Ovary (tissue), 9 donors: ENCODE data around the gene RASA2. TPM values are rescaled to one million over a fixed set of nuclear protein-coding genes. Genes with fewer than 3 reads are reported as not detected.

Experiments used
- DNase-seq, 5 donors: peaks; one replicate each; pipeline ENCODE4 v3.0.0-alpha.2; 2019 to 2020
- H3K27ac ChIP-seq, 2 donors: fragments of 200-600 bp; one replicate each; pipeline versions ENCODE4 v1.5.1 to v1.8.0; 2019 to 2022
- H3K27me3 ChIP-seq: fragments of 200-600 bp; one replicate; pipeline ENCODE4 v1.8.0; 2022
- H3K36me3 ChIP-seq: fragments of 200-600 bp; sonication (generic); one replicate; pipeline ENCODE4 v1.5.1; 2019
- H3K4me1 ChIP-seq: one replicate; pipeline ENCODE4 v1.8.1; 2013; ENCODE audit warnings: mild to moderate bottlenecking, moderate library complexity; ENCODE audit not compliant: insufficient read depth
- H3K4me3 ChIP-seq: fragments of 200-600 bp; sonication (generic); one replicate; pipeline ENCODE4 v1.5.1; 2017
- H3K9me3 ChIP-seq, 2 donors: fragments of 200-600 bp in 1 of 2; sonication (generic) in 1 of 2; one replicate each; pipeline versions ENCODE4 v1.5.1 to v1.8.1; 2013 to 2019; ENCODE audit warnings: mild to moderate bottlenecking in 1 of 2, moderate library complexity in 1 of 2
- EP300 ChIP-seq: sonication (generic); formaldehyde crosslinking; IDR thresholded peaks from one replicate; pipeline ENCODE4 v1.6.1; 2017; ENCODE audit warnings: antibody characterized with exemption
- POLR2A ChIP-seq: fragments of 450-650 bp; IDR thresholded peaks from one replicate; pipeline ENCODE4 v1.6.1; 2017; ENCODE audit warnings: antibody characterized with exemption, mild to moderate bottlenecking, moderate library complexity
- WGBS, 3 donors: extraction: QIAGEN DNeasy Blood & Tissue Kit in 1 of 3; methylation state at CpG; one replicate each; pipeline versions ENCODE4 v1.1.5 to v1.1.7; 2013 to 2017; 5-methylcytosine and 5-hydroxymethylcytosine counted together
- intact Hi-C, 4 donors: fragments of 100-400 bp; cut with DNase I; formaldehyde crosslinking; loops; one replicate each; pipeline versions ENCODE4 v1.11.0 to v1.15.1; 2022 to 2023
- polyA plus RNA-seq, 2 donors: library from polyadenylated mRNA; stranded (reverse); fragments of 200-250 nt in 1 of 2; fragments of 350-450 nt in 1 of 2; fragmentation: Illumina TruSeq in 1 of 2; extraction: RNeasy Lipid Tissue Mini Kit (QIAGEN cat#74804) in 1 of 2; gene quantifications; one replicate each; pipeline ENCODE4 v1.2.3, GENCODE V29; 2013 to 2014
- total RNA-seq, 7 donors: library from RNA; depleted of rRNA in 2 of 7; stranded (reverse); fragments of >200 nt in 2 of 7; fragmentation: NEBNext Ultra II Directional in 3 of 7; extraction: Animal tissue kit (Norgen Biotek cat#: 25700) in 3 of 7; gene quantifications; one replicate each; pipeline versions ENCODE4 v1.1.0 to v1.2.4, GENCODE V29; 2016 to 2023
- TF ChIP-seq, protein P1 (sequence below), 3 donors: fragments of 450-650 bp in 2 of 3; fragments of 200-600 bp in 1 of 3; IDR thresholded peaks; one replicate each; pipeline versions ENCODE4 v1.5.1 to v1.8.0; 2016 to 2022; ENCODE audit warnings: antibody characterized with exemption in 3 of 3, mild to moderate bottlenecking in 1 of 3
- donor health status: DM: no; HTN: no; CAD: no; lungs with moderate emphysema.
- donor health status: DM: no; HTN: no; CAD: no.
- donor health status: Bipolar disorder and iron deficiency.
- donor health status: DM: yes; HTN: yes; CAD: no.
- donor health status: DM: no; HTN: no; CAD: no.
- donor health status: DM: yes; HTN: yes; CAD: no.

The RASA2 gene
- total and polyA plus RNA-seq, 9 donors: 6.9 to 28.1 (median 17.6) TPM

DNA sequence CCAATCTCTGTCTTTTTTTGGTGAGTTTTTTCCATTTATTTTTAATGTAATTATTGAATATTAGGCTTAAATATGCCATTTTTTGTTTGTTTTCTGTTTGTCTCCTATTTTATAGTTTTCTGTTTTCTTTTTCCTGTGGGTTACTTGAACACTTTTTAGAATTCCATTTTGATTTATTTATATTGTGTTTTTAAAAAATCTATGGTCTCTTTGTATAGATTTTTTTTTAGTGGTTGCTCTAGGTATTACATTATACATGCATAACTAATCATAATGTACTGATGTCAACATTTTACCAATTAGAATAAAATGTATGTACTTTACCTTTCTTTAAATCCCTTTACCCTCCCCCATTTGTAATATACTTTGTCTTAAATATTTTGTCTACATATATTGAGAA is 56.2 kb downstream of the RASA2 start:
- Histone ChIP-seq H3K36me3 (no peaks in the 10 kb centered on the region), H3K4me1 (peaks cover 2% of the 10 kb centered on the region), H3K9me3 (no peaks in the 10 kb centered on the region), H3K4me3 (no peak overlapping the region), H3K27me3 (no peaks in the 10 kb centered on the region), H3K27ac (no peak overlapping the region)
- DNase-seq: no peak
- TF ChIP-seq POLR2A (no peak), EP300 (no peak)
- TF ChIP-seq, protein P1, sequence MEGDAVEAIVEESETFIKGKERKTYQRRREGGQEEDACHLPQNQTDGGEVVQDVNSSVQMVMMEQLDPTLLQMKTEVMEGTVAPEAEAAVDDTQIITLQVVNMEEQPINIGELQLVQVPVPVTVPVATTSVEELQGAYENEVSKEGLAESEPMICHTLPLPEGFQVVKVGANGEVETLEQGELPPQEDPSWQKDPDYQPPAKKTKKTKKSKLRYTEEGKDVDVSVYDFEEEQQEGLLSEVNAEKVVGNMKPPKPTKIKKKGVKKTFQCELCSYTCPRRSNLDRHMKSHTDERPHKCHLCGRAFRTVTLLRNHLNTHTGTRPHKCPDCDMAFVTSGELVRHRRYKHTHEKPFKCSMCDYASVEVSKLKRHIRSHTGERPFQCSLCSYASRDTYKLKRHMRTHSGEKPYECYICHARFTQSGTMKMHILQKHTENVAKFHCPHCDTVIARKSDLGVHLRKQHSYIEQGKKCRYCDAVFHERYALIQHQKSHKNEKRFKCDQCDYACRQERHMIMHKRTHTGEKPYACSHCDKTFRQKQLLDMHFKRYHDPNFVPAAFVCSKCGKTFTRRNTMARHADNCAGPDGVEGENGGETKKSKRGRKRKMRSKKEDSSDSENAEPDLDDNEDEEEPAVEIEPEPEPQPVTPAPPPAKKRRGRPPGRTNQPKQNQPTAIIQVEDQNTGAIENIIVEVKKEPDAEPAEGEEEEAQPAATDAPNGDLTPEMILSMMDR (IDR thresholded peaks at IDR 0.05): no peak
- intact Hi-C loops: no loop called here

DNA sequence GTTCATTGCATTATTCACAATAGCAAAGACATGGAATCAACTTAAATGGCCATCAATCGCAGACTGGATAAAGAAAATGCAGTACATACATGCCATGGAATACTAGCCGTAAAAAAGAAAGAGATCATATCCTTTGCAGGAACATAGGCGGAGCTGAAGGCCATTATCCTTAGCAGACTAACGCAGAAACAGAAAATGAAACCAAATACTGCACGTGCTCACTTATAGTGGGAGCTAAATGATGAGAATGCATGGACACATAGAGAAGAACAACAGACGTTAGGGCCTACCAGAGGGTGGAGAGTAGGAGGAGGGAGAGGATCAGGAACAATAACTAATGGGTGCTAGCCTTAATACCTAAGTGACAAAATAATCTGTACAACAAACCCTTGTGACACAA is 57.9 kb downstream of the RASA2 start:
- Histone ChIP-seq H3K4me3 (no peak overlapping the region), H3K27me3 (no peaks in the 10 kb centered on the region), H3K27ac (no peak overlapping the region), H3K4me1 (no peaks in the 10 kb centered on the region), H3K9me3 (no peaks in the 10 kb centered on the region), H3K36me3 (no peaks in the 10 kb centered on the region)
- no peak for DNase-seq
- no peak for TF ChIP-seq EP300
- TF ChIP-seq, protein P1 (IDR thresholded peaks at IDR 0.05): no peak
- TF ChIP-seq POLR2A: no peak
- 86 to 91% (median 87%) methylated on average over 6 of the region's 6 CpGs for WGBS, 3 donors
- intact Hi-C loops: no loop called here

DNA sequence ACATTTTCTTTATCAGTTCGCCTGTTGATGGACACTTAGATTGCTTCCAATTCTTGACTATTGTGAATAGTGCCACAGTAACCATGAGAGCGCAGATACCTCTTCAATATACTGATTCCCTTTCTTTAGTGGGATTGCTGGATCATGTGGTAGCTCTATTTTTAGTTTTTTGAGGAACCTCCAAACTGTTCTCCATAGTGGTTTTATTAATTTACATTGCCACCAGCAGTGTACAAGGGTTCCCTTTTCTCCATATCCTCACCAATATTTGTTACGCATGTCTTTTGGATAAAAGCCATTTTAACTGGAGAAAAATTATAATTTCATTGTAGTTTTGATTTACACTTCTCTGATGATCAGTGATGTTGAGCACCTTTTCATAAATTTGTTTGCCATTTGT is 59.3 kb downstream of the RASA2 start:
- DNase-seq: no peak
- H3K4me1 ChIP-seq: no peaks in the 10 kb centered on the region
- H3K27ac ChIP-seq: no peak overlapping the region
- H3K9me3 ChIP-seq: no peaks in the 10 kb centered on the region
- intact Hi-C loops: no loop called here
- H3K27me3 ChIP-seq: no peaks in the 10 kb centered on the region
- H3K36me3 ChIP-seq: no peaks in the 10 kb centered on the region
- 96 to 98% (median 97%) methylated on average over 3 of the region's 3 CpGs for WGBS, 3 donors
- H3K4me3 ChIP-seq: no peak overlapping the region
- TF ChIP-seq POLR2A (no peak), EP300 (no peak)
- TF ChIP-seq, protein P1 (IDR thresholded peaks at IDR 0.05): no peak

DNA sequence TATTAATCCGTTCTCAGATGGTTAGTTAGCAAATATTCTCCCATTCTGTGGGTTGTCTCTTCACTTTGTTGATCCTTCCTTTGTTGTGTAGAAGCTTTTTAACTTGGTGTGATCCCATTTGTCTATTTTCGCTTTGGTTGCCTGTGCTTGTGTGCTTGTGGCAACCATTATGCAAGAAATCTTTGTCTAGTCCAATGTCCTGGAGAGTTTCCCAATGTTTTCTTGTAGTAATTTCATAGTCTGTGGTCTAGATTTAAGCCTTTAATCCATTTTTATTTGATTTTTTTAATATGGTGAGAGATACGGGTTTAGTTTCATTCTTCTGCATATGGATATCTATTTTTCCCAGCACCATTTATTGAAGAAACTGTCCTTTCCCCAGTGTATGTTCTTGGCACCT is 59.8 kb downstream of the RASA2 start:
- TF ChIP-seq EP300 (no peak), POLR2A (no peak)
- TF ChIP-seq, protein P1 (IDR thresholded peaks at IDR 0.05): no peak
- 96 to 97% (median 97%) methylated on average over 3 of the region's 3 CpGs for WGBS, 3 donors
- H3K9me3 ChIP-seq: no peaks in the 10 kb centered on the region
- H3K27ac ChIP-seq: no peak overlapping the region
- H3K4me3 ChIP-seq: no peak overlapping the region
- no peaks in the 10 kb centered on the region for H3K27me3 ChIP-seq
- H3K36me3 ChIP-seq: no peaks in the 10 kb centered on the region
- no peaks in the 10 kb centered on the region for H3K4me1 ChIP-seq
- no peak for DNase-seq
- intact Hi-C loops: no loop called here

DNA sequence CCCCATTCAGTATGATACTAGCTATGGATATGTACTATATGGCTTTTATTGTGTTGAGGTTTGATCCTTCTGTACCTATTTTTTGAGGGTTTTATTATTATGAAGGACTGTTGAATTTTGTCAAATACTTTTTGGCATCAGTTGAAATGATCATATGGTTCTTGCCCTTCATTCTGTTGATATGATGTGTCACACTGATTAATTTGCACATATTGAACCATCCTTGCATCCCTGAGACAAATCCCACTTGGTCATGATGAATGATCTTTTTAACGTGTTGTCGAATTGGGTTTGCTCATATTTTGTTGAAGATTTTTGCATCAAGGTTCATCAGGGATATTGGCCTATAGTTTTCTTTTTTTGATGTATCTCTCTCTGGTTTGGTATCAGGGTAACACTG is 61.0 kb downstream of the RASA2 start:
- intact Hi-C loops: no loop called here
- no peak for DNase-seq
- H3K4me1 ChIP-seq: no peaks in the 10 kb centered on the region
- TF ChIP-seq, protein P1 (IDR thresholded peaks at IDR 0.05): no peak
- TF ChIP-seq POLR2A: no peak
- no peak for TF ChIP-seq EP300
- no peaks in the 10 kb centered on the region for H3K9me3 ChIP-seq
- no peaks in the 10 kb centered on the region for H3K36me3 ChIP-seq
- no peak overlapping the region for H3K27ac ChIP-seq
- H3K4me3 ChIP-seq: no peak overlapping the region
- no peaks in the 10 kb centered on the region for H3K27me3 ChIP-seq
- 93 to 99% (median 95%) methylated on average over 2 of the region's 2 CpGs for WGBS, 3 donors
